ENCODE measurements around the gene NEGR1. TPM values are rescaled to one million over a fixed set of nuclear protein-coding genes. Genes with fewer than 3 reads are reported as not detected.

The NEGR1 gene
- total RNA-seq, 1 donor from 2014 or later: 16.9 TPM

DNA sequence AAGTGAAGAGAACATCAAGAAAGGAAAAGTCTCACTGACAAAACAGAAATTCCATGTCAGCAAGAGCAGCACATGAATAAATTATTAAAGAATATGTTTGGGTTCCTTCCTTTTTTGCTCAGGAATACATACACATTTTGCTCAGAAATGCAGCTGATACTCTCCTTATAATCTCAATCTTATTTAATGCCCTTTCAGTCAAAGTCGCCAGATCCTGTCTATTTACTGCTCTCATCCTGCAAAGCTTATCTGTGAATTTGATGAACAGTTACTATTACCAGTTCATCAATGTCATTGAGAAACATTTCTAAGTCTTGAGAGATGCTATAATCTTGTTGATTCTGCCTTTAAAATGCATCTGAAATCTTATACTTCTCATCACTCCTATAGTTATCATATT is 658.5 kb downstream of the NEGR1 start:
- DNase-seq: no peak

DNA sequence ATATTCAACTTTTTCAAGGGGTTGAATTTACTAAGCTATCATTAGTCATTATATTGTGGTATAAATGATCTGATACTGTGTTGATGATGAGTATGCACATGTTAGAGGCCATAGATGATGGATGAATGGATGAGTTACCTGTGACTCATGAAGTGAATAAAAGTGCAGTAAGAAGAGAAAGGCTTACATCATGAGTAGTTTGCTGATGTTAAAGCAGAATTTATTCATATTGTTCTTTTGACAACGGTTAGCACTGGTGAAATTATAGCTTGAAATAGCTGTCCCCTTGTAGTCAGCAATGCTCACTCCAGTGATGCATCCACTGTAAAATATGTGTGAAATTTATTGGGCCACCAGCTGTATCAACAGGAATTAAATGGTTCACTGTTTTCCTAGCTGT is 660.6 kb downstream of the NEGR1 start:
- no peak for DNase-seq

DNA sequence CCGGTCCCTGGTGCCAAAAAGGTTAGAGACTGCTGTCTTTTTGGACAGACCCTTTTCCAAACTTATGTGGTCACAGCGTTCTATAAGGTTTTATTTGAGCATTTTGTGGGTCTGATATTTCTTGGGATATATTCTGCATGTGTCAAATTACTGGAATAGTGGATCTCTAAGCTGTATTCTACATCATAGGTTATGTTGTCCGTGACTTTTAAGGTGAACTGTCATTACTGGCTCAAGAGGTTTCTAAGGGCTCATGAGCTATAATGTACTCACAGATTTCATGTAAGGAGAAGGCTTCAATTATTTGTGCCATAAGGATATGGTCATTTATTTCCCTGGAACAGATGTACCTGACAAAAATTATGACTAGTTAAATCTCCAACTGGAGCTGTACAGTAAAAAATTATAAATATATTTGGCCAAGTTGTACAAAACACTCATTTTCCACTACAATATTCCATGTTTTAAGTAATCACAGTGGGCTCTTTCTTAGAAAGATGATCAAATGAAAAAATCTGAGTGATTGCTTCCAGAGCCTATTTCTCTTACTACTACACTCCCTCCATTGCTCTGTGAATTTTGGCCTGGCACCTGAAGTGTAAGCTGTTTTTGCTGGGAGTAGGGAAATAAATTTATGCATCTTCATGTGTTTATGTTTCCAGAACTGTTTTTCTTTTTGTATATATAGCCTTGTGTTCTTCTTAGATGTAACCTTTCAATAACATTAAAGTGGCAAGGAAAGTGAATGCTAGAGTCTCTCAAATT is 663.4 kb downstream of the NEGR1 start:
- peak; percentile 71 for DNase-seq

DNA sequence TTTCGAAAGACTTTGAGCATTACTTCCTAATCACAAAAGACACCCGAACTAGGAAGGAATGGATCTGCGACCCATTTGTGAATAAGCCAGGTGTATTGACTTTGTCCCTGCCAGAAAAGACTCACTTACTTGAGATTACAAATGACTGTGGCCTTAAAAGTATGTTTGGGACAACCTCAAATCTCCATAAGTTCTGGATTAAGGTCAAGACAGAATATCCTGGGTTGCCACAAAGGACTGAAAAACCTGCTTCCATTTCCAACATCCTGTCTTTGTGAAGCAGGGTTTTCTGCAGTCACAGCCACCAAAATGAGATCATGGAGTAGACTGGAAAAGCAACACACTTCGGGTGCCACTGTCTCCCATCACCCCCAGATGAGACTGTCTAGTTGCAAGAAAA is 664.1 kb downstream of the NEGR1 start:
- DNase-seq: peak; percentile 34

DNA sequence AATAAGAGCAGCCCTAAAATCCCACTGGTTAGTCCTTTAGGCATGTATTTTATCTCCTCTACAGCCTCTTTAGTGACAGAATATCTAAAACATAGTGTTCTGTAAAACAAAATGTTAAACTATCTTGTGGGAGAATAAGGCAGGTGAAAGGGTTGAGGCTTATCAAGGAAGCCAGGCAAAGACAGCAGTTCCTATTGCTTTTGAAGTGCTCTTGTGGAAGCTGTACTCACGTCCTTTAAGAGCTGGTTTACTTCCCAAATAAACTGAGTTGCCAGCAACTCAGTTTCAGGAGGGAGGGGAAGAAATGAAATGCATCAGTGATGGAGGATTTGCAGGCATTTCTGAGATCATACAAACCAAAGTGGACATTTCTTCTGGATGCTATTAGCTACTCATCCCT is 671.9 kb downstream of the NEGR1 start:
- DNase-seq: peak; percentile 41

DNA sequence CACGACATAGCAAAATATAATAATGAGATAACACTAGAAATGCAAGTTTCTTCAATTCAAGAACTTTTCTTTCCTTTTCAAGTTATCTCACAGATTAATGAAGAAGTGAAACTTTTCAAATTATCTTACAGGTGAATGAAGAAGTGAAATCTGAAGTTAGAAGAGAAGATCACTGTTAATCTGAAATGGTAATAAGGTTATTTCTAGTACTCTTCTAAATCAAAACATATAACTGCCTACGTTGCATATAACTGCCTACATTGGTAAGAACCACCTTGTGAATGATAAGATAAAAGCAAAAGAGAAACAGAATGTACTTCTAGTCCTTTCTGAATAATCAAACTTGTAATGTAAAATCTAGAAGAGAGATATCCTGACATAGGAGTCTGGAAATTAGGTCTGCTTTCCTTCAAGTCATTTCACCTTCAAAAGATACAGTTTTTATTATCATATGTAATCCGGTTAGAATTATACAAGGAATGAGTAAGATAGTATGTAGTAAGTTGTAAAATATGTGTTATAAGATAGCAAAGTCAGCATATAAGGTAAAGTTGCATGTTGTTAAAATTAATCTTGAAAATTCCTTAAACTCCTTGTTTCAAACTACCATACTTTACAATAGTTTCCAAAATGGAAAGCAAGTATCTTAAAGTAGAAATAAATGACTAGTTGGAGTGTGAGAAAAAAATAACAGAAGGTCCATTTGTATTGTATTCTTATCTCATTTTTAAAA is 679.1 kb downstream of the NEGR1 start:
- no peak for DNase-seq

DNA sequence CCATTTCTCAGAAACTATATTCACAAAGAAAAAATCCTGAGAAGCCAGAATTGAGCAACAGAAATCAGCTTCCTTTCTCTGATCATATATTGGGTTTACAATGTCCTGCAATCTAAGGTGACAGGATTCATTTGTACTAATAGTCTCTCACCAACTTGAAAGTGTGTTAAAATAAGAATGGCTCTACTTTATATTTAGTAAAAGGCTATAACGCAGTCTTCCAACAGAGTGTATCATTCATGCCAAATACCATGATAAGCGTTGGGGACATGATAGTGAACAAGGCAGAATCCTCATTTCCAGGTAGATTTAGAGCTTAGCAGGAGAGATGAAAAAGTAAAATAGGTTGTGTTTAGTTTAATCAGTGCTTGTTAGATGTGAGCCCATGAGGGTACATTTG is 682.3 kb downstream of the NEGR1 start:
- no peak for DNase-seq

DNA sequence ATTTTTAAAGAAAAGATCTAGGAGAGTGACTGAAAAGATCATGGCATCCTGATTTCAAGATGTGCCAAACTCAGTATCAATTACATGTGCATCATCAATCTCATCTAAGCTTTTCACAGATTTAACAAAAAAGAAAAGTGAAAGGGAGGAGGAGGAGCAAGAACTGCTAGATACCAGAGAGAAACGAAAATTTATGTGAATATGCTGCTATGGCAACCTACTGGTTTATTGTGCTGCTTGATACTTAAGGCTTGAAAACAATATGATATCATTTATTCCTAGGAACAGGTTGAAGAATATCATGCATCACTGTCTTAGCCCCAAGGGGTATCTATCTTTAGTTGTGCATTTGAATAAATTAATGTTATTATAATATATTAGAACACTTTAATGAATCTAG is 683.0 kb downstream of the NEGR1 start:
- no peak for DNase-seq

DNA sequence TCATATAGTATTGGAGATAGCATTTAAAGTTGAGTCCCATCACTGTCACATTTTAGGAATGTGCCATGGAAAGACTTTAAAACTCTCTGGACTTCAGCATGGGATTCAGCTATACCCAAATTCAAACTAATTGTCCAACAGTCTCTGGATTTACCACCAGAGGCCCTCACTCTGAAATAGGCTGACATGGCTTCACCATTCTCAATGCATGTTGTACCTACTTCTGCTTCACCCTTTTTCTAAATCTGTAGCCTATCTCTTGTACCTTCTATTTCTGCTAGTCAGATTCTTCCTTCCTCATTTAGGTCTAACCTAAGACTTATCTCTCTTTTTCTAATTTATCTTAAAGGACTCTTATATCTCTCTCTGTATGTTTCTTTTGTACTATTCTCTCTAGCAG is 688.8 kb downstream of the NEGR1 start:
- DNase-seq: no peak

DNA sequence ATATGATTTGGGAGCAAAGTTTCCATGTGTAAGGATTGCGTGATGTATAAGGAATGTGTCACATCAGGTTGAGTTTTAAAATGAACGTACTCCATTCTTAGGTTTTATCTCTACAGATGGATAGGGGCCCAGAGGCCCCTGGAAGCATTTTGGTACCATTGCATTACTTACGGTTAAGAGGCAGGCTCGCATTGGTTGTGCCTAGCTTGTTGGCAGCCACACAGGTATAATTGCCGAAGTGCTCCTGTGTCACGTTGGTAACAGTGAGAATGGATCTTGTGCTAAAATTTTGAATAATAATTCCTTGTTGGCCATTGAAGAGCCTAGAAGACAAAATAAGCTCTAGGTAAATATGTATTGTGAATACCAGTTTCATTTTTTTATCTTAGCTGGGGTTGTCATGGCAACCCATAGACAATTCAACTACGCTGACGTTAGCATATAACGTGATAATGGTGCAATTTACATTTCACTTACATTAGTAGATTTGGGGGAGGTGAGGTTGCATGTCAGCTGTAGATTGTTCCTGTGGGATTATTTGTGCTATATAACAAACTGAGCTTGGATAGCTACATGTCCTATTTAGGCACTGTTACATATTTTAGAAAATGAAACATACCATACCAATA is 689.6 kb downstream of the NEGR1 start:
- peak; percentile 22 for DNase-seq

DNA sequence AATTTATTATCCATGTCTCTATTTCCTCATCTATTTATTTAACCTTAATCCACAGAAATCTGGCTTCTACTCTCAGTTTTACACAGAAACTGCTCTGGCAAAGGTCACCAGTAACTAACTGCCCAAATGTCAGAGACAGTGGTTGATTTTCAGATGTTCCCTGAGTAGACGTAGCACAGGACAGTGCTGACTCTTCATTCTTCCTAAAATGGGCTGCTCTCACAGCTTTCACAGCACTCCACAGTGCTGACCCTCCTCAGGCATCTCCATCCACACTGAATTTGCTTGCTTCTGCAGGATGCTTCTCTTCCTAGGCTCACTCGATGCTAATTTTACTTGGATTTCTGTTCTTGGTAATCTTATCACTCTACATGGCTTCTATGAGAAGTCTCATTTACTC is 693.3 kb downstream of the NEGR1 start:
- no peak for DNase-seq

DNA sequence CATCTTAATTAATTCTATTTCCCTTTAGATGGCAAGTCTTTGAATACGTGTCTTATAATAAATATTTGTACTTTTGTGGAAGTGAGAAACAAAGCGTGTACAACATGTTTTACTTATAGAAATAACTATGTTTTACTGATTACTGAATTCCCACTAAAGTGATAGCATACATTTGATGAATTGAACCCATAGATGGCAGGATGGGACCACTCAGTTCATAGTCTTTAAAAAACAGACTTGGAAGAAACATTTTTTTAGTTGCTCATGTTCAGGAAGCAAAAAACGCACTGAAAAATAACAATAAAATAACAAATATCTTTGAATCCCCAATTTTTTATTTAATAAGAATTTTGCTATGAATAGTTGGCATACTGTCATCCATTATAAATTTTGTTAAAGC is 694.4 kb downstream of the NEGR1 start:
- peak; percentile 63 for DNase-seq

DNA sequence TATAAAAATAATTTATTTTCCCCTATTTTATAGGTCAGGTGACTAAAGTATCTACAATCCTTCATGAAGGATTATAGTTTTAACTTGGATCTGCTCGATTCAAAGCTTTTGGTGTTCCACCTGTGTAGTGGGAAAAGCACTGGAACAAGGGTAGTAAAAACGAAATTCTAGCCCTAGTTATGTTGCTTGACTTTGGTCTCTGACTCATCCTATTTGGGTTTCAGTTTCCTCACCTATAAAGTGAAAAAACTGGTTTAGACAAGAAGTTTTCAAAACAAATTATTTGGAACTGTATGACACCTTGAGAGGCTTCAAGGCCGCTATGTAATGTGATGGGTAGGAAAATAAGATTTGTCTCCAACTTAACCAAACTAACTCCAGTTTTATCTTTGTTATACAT is 696.3 kb downstream of the NEGR1 start:
- no peak for DNase-seq

DNA sequence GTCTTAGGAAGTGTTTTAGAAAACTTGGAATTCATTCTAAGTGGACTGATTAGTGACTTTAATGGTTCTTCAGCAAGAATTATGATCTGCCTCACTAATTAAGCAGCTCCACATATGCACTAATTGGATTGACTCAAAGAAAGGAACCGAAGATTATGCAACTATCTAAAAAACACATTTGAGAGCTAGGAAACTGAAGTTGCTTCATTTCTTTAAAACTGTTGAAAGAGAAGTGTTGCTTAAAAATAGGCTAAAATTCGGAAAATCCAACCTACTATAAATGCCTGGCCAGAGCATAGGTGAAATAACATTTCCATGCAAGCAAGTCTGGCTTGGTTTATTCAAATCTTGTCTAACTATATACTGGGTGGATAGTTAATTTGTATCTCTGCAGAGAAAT is 698.6 kb downstream of the NEGR1 start:
- no peak for DNase-seq

DNA sequence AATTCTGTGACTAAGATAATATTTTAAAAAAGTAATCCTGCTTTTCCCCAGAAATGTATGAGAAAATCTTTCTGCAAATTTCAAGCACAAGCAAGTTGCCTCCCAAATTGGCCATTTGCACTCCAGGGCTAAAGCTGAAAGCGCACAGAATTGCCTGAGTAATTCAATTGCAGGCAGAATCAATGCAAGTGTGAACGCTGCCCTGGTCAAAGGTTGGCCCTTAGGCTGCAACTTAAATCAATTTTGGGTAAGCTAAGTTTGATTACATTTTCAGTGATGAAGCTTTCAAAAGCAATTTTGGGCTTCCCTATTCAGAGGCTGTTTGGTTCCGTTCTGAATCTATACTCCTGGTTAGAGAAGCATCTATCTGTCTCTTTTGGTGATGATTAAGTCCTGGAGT is 699.7 kb downstream of the NEGR1 start:
- DNase-seq: no peak

DNA sequence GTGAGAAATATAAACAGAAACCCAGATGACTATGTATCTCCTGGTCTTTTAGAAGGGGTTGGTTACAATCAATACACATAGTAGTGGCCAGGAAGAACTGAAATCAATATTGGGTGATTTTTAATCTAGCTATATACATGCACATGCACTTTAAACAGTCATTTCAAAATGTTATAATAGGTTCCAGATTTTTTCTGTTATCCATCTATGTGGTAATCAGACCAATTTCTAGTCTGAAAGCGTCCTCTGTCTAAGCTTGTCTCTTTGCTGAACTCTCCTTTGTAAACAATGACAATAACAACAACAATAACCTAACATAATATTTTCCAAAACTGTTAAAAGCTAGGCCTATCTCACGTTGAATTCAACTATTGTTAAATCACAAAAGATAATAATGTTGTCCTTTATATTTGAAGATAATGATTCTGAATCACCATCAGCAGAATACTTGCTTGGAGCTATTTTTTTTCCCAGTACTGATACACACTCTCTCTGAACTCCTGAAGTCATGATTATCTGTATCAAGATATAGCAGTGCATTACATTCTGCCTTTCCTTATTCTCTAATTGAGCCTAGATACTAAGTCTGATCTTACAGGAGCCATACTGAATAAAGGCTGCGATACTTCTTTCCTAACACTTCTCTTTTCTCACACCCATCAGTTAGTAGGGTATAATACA is 704.7 kb downstream of the NEGR1 start:
- DNase-seq: no peak

DNA sequence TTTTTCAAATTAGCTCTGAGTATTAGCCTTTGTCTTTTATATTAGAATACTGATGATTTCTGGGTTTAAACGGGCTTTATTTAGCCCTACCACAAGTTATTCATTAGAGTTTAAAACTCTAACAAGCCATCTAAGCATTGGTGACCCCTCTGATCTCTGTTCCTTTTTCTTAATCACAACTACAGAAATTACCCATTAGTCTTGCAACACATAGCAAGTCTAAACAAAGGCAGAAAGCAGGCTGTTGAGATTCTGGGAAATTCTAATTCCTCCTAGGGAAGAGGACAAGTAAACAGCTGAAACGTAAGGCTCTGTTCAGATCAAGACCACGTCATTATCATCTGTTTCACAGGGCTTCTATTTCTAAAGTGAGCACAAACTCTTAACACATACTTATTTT is 710.3 kb downstream of the NEGR1 start:
- DNase-seq: no peak

DNA sequence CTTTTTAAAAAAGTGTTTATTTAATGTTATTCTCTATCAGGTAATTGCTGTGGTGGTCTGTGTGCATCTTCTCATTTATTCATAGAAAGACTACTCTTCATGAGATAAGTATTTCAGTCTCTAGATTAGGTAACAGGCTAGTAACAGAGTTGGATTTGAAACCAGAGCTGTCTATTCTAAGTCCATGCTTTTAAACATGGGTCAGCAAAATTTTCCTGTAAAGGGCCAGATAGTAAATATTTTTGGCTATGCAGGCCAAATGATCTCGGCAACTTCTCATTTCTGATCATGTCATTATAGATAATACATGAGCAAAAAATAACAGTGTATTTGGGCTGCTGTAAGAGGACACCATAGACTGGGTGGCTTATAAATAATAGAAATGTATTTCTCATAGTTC is 715.9 kb downstream of the NEGR1 start:
- no peak for DNase-seq

DNA sequence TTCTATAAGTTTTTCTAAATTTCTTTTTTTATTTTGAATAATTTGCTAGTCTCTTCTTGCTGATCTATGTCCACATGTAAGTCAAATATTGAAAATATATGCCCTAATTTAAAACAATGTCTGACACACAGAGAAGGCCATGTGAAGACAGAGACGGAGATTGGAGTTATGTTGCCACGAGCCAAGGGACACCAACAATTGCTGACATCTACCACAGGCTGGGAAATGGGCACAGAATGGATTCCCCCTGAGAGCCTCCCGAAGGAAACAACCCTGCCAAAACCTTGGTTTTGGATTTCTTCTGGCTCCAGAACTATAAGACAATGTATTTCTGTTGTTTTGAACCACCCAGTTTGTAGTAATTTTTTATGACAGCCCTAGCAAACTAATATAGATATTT is 716.5 kb downstream of the NEGR1 start:
- DNase-seq: no peak

DNA sequence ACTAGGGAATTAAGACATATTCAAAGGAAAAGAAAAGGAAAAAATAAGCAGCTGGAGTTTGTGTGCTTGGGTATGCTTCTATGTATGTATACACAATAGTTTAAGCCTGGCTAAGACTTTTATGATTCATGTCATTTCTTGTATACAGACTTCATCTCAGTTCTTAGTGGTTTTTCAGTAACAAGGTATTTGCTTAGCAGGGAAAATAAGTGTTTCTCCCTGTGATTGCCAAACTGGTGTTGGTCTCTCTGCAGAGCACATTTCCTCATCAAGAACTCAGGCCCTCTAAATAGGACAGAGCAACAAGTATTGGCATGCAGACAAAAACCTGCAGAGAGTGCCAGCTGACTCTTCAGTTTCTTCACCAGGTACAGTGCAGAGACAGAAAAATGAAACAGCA is 717.1 kb downstream of the NEGR1 start:
- peak; percentile 53 for DNase-seq

DNA sequence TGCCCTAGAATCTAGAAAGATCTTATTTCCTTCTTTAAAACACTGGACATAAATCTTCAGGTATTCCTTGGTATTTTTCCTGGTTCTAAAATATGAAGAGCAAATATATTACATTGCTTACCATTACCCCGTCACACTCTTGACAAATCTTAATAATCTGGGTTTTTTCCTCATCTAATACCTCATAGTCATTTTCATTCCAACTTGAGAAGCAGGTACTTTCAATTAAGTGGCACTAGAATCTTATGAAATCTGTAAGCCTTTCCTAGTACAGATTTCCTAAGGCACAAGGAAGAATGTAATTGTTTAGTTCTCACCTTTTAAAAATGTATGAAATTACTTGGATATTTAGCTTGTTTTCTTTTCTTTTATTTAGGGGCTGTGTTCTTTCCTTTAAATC is 720.0 kb downstream of the NEGR1 start:
- DNase-seq: no peak

DNA sequence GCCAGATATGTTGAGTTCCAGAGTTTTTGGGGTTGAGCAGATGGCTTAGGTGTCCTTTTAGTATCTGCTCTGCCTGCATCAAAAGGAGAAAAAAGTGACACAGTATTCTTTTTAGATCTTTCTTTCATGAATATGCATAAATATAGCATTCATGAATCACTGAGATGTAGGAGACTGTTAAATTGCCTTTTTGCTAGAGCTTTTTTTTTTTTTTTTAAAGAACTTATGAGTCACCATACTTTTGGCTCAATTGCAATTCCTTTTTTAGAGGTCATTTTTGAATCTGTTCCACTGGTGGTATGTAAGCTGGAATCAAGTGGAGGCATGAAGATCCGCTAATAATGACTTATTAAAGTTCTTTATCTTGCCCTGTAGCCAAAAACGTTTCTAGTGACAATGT is 720.6 kb downstream of the NEGR1 start:
- no peak for DNase-seq

DNA sequence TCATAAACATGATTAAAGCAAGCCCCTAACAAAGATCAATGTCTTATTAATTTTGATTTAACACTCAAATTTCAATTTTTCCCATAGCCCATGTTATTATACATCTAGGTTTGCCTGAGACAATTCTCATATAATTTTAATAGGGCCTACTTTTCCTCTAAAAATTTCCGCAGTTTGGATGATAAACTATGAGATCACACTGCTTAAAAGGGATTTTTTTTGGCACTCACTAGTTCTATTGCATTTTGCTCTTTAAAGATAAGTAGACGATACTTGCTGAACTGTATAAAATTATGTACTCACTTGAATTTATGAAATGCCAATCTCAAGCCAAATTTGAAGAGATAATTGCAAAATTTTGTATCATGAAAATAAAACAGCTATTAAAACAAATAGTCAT is 721.1 kb downstream of the NEGR1 start:
- DNase-seq: no peak

All from tongue (tissue), 2 donors.